IPS-NIHi11 (cell line): ENCODE measurements around the gene ME1.

ENCODE experiments used
- DNase-seq: peaks from one replicate; pipeline ENCODE4 v3.0.0; 2012; ENCODE audit warnings: mixed read lengths, low spot score

ME1 gene

GRCh38 chr6:83190626-83191025 lies 240.2 kb downstream of the ME1 start:
- DNase-seq = no peak

- DNase-seq = no peak
Observed at GRCh38 chr6:83188501-83188900, 242.3 kb downstream of the ME1 start.

GRCh38 chr6:83185096-83185495 lies 245.8 kb downstream of the ME1 start:
- no peak for DNase-seq

GRCh38 chr6:83183082-83183828 lies 247.6 kb downstream of the ME1 start:
- no peak for DNase-seq

GRCh38 chr6:83182114-83182513 lies 248.7 kb downstream of the ME1 start:
- no peak for DNase-seq

- no peak for DNase-seq
Observed at GRCh38 chr6:83180426-83180950, 250.4 kb downstream of the ME1 start.

GRCh38 chr6:83176246-83176645 lies 254.6 kb downstream of the ME1 start:
- DNase-seq = no peak

GRCh38 chr6:83169511-83169910 lies 261.3 kb downstream of the ME1 start:
- no peak for DNase-seq

GRCh38 chr6:83169106-83169505 lies 261.7 kb downstream of the ME1 start:
- DNase-seq = no peak

GRCh38 chr6:83168556-83168955 lies 262.3 kb downstream of the ME1 start:
- no peak for DNase-seq

- no peak for DNase-seq
Observed at GRCh38 chr6:83167726-83168278, 263.0 kb downstream of the ME1 start.
